HG02885 (cell line): ENCODE results near the gene CRIP1.

Source experiments
- ATAC-seq: cut with Tn5 transposase; IDR thresholded peaks from one replicate; pipeline ENCODE4 v1.9.1; 2021; ENCODE audit warnings: mild to moderate bottlenecking; ENCODE audit not compliant: unreplicated experiment, poor library complexity

The CRIP1 gene

GRCh38 chr14:105529569-105530284, 43.0 kb downstream of the CRIP1 start:
- no peak for ATAC-seq

DNA sequence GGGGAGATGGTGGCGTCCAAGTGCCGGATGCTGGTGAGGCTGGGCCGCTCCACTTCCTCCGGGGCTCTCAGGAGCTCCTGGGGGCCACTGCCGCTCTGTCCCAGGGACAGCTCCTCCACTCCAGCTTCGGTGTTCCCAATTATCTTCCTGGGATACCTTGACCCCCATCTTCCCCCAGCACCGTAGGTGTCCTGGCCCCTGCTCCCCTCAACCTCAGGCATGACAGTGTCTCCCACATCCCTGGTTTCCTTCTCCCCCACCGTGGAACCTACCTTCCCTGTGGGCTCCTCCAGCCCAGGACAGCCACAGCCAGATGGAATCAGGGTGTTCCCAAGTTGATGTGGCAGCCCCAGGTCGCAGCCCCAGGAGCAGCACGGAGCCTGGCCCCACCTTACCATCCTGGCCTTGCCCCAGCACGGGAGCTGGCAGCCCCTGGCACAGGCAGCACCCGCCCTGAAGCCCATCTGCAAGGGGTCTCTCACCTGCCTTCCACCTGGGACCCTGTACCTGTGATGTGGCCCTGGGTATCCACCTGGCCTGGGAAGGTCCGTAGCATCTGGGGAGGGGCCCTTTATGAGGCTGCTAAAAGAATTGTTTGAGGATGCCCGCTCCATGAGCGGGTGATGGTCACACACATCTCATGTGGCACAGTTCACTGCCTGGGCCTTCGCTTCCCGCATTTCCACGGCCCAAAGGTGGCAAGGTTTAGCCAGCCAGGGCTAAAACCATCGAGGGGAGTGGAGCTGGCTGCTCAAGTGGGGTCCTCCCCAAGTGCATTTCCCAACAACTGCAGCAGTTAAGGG, 43.8 kb downstream of the CRIP1 start:
- ATAC-seq: no peak

- ATAC-seq: no peak
Measured at GRCh38 chr14:105531088-105531893, 44.6 kb downstream of the CRIP1 start.

GRCh38 chr14:105531894-105532623, 45.4 kb downstream of the CRIP1 start:
- ATAC-seq: no peak

DNA sequence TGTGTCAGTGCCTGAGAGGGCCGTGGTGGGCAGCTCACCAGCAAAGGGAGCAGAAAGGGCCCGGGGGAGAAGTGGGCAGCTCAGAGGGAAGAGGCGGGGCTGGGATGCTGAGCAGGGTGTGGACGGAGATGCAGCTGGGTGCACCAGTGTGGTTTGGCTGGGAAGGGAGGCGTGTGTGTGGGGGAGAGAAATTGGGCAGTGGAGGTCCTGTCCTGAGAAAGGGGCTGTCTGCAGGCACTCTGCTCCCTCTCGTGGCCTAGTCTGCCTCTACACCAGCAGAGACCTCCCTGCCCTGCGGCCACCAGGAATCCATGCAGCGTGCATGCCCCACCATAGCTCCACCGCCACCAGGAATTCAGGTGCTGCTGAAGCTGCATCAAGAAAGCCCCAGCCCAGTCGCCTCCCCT, 46.1 kb downstream of the CRIP1 start:
- no peak for ATAC-seq

GRCh38 chr14:105533391-105533790, 46.7 kb downstream of the CRIP1 start:
- no peak for ATAC-seq

GRCh38 chr14:105533811-105534498, 47.3 kb downstream of the CRIP1 start:
- ATAC-seq: no peak

GRCh38 chr14:105534586-105534985, 47.9 kb downstream of the CRIP1 start:
- ATAC-seq: no peak

- no peak for ATAC-seq
Measured at GRCh38 chr14:105536051-105536450, 49.4 kb downstream of the CRIP1 start.

GRCh38 chr14:105536691-105537579, 50.2 kb downstream of the CRIP1 start:
- ATAC-seq: no peak

GRCh38 chr14:105537580-105538474, 51.1 kb downstream of the CRIP1 start:
- peak; percentile 49 for ATAC-seq
